AG04449 (cell line): ENCODE measurements around the gene NSUN2.

ENCODE experiments used
- CTCF ChIA-PET: fragments of 350-600 bp; formaldehyde crosslinking; extraction: SDS; loops from one replicate; lab custom pipeline; 2021; ENCODE audit warnings: antibody characterized with exemption; lab: Yijun Ruan, JAX
- POLR2A ChIA-PET: fragments of 400-600, 350-600 bp; formaldehyde crosslinking; extraction: SDS; loops from one replicate; lab custom pipeline; 2020; ENCODE audit warnings: antibody characterized with exemption, inconsistent platforms; lab: Yijun Ruan, JAX
- DNase-seq: peaks from one replicate; pipeline ENCODE4 v3.0.0-alpha.2; 2010; ENCODE audit warnings: low read depth, low spot score
- H3K4me3 ChIP-seq: 2 replicates; pipeline ENCODE4 v1.5.1; 2011; ENCODE audit warnings: low read depth, mild to moderate bottlenecking, control low read depth, low read length
- CTCF ChIP-seq: IDR thresholded peaks from one replicate; pipeline ENCODE4 v1.5.1; 2011; ENCODE audit warnings: mild to moderate bottlenecking, moderate library complexity, low read length, control low read depth, inconsistent platforms; ENCODE audit not compliant: insufficient read depth; ENCODE audit errors: missing control alignments

Gene NSUN2

GRCh38 chr5:6599739-6600138 is 33.1 kb downstream of the NSUN2 start:
- POLR2A ChIA-PET = no interaction called here
- CTCF ChIA-PET = no interaction called here

GRCh38 chr5:6598351-6598900 is 34.4 kb downstream of the NSUN2 start:
- no peak for DNase-seq
- H3K4me3 ChIP-seq = no peak overlapping the region
- ChIA-PET CTCF (no interaction called here), POLR2A (interaction anchor here (0.6 kb wide), 1 partner anchor 14 kb away, joined by 3 read pairs; no protein-coding TSS in a partner anchor)
- TF ChIP-seq CTCF = no peak

More at GRCh38 chr5:6599739-6600138, 33.1 kb downstream of the NSUN2 start:
- DNase-seq = no peak
- no peak for TF ChIP-seq CTCF
- no peak overlapping the region for H3K4me3 ChIP-seq

- ChIA-PET CTCF (no interaction called here), POLR2A (no interaction called here)
- no peak overlapping the region for H3K4me3 ChIP-seq
- DNase-seq = no peak
- TF ChIP-seq CTCF = no peak
Observed at GRCh38 chr5:6597557-6597956, 35.3 kb downstream of the NSUN2 start.

GRCh38 chr5:6596388-6596787 is 36.5 kb downstream of the NSUN2 start:
- H3K4me3 ChIP-seq = no peak overlapping the region
- ChIA-PET POLR2A (no interaction called here), CTCF (no interaction called here)
- no peak for DNase-seq
- TF ChIP-seq CTCF = no peak

- ChIA-PET POLR2A (no interaction called here), CTCF (no interaction called here)
- H3K4me3 ChIP-seq = no peak overlapping the region
- no peak for DNase-seq
- no peak for TF ChIP-seq CTCF
Observed at GRCh38 chr5:6595405-6595804, 37.4 kb downstream of the NSUN2 start.

GRCh38 chr5:6594066-6594465 is 38.8 kb downstream of the NSUN2 start:
- ChIA-PET POLR2A (no interaction called here), CTCF (no interaction called here)
- no peak overlapping the region for H3K4me3 ChIP-seq
- no peak for TF ChIP-seq CTCF
- no peak for DNase-seq
